Head of caudate nucleus (tissue), 42 donors: ENCODE data around the gene NHS.
A peak's percentile ranks its signal among the peaks of the same experiment; 100 is the strongest.

ENCODE experiments used
- DNase-seq, 42 donors: peaks; one replicate each; pipeline versions ENCODE4 v3.0.0 to v3.0.0-alpha.2; 2020 to 2021; ENCODE audit warnings: mixed read lengths in 7 of 42
- intact Hi-C: fragments of 100-400 bp; cut with DNase I; formaldehyde crosslinking; loops from one replicate; pipeline ENCODE4 v1.15.0; 2022

Gene NHS

DNA sequence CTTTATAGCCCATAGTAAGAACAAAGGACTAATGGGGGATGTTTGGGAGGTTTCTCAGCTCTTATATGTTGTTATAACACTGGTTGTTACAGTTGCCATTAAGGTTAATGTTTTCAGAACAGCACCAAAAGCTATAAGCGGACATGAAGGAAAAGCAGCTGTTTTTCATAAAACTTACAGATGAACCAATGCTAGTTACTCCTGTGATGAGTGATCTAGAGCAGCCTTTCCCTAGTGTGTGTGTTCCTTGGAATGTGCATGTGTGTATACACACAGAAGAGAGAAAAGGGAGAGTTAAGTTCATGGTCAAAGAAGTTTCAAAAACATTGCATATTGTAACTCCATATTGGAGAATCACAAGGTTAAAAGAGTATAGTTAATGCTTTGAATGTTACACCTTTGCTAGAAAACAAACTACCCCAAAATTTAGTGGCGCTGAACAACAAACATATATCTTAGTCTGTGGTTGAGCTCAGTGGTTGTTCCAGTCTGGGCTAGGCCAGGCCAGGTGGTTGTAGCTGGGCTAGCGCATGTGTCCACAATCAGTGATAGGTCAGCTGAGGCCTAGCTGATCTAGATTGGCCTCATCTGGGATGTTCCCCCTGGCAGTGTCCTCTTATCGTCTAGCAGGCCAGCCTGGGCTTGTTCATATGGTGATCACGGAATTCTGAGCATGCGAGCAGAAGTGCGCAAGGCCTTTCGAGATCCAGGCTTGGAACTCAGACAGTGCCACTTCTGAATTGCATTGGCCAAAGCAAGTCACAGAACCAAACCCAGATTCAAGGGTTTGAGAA, 151.0 kb downstream of the NHS start:
- no peak for DNase-seq
- intact Hi-C loops, result no loop called here

DNA sequence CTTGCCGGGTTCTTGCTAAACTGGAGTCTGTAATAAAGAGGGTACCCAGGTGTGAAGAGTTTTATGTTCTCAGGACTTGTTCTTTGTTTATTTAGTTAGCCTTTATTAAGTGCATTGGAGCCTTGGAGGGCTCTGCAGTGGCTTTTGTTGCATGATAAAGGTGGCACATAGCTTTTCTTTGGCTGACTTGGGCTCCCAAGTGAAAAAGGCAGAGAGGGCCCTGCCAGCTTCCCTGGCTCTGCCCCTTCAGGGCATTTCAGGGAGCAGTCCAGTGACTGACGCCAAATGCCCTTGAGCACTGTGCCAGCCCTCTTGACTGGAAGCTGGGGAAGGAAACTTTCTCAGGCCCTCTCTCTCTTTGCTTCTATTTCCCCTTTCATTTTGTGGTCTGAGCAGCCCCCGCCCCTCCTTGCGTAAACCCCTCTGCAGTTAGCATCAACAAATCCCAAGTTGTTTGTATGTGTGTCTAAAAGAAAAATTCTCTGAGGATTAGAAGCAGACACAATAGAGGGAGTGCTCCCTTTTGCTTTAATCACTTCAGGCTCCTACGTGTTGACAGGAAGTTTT, 152.2 kb downstream of the NHS start:
- intact Hi-C loops, result no loop called here
- peak in 19 of 42 donors; percentile 2 to 50 (median 25) for DNase-seq

DNA sequence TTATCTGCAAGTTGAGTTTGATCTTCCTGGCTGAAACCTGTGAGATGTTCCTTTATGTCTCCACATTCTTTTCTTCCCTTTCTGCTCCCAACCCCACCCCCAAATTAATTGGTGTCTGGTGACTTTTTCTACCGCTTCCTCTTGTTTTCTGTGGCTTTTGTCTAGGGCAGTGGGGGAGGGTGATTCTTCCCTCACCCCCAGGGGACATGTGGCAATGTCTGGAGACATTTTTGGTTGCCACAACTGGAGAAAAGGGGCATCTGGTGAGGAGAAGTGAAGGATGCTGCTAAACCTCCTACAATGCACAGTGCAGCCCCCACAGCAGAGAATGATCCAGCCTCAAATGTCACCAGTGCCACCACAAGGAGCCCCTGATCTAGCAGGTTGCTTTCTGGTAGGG, 152.9 kb downstream of the NHS start:
- no peak for DNase-seq
- intact Hi-C loops, result no loop called here

DNA sequence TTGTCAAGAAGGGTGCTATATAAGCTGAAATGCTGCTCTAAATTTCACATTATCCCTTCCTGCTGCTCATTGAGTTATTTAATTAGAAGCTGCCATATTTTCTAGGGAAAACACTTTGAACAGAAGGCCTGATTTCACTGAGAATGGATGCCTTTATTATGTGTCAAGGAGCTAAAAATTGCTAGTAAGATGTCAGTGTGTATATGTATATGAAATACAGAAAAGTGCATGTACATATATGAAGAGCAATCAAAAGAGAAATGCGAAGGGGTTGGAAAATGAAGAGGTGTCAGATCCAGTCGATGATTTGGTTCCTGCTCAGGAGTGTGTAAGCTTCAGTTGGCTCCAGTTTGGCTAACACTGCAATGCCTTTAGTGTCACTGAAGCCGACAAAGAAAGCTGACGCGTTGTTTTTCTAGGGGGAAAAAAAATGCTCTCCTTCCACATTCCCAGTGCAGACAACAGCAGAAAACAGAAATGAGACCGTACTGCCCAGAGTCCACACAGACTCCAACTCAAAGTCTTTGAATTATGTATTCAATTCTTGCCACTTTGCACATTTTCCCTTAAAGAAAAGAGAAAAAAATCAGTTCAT, 154.2 kb downstream of the NHS start:
- intact Hi-C loops, result no loop called here
- peak in 1 of 42 donors; percentile 37 for DNase-seq

DNA sequence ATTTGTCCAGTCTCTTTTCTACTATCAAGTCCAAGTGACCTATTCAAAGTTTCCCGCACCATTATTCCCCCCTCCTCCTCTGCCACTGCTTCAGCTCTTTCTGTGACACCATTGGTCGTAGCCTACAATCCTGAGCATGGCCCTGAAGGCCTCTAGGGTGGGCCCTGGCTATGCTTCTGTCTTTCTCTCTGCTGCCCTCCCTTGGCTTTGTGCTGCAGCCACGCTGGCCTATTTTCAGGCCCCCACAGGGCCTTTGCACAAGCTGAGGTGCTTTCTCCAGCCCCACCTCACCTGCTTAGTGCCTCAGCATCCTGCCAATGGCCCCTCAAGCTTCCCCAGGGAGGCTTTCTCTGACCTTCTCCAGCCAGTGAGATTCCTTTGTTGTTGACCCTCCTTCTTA, 156.5 kb downstream of the NHS start:
- no peak for DNase-seq
- intact Hi-C loops, result no loop called here

DNA sequence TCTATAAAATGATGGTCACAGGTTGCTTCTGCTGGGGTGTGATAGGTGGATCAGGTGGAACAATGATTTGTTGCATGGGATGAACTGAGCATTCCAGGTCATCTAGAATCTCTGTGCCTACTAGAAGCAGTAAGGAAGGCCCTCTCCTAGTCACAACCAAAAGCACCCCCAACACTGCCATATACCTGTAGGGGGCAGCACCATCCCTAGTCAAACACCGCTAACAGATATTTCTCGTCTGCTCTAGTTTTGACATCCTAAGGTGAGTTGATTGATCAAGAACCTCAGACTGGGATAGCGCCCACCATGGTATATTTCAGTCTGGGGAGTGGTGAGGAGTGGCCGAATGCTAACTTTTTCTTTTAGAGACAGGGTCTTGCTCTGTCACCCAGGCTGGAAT, 160.2 kb downstream of the NHS start:
- peak in 5 of 42 donors; percentile 5 to 45 (median 23) for DNase-seq
- intact Hi-C loops, result no loop called here

DNA sequence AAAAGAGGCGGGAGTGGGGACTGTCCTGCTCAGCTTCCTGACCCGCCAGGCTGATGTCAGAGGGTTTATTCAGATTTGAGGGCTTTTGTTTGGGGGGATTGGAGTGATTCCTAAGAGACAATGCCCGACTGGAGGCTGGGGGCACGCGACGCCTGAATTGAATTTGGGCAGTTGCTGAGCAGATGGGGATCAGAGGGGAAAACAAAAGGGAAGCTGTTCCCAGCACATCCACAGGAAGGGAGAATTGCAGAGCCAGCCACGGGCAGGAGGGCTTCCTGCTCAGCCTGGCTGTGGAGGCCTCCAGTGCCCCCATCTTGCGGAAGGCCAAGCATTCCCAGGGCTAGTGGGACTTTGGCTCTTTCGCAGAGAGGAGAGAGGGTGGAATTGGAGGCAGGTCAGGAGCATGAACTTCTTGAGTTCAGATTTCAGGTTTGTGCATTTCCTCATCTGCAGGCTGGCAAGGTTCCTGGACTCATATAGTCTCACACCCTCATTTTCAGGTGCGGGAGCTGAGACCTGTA, 162.8 kb downstream of the NHS start:
- no peak for DNase-seq
- intact Hi-C loops, result no loop called here

DNA sequence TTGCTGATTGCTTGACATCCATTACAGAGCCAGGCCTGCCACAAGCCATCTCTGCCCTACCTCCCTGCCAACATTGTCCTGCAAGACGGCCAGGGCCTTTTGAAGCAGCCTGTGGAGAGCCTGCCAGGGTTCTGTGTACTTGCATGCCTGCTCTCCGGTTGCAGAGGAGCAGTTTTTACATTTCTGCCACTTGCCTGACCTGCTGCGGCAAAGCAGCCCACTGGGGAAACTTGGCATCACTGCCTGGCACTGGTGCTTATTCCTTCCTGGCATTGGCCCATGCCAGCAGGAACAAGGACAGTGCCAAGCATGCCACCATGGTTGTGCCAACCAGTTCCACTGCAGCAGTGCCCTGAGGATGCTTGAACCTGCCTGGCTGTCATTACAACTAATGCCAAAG, 167.1 kb downstream of the NHS start:
- DNase-seq, result peak in 6 of 42 donors; percentile 4 to 35 (median 10)
- intact Hi-C loops, result no loop called here

DNA sequence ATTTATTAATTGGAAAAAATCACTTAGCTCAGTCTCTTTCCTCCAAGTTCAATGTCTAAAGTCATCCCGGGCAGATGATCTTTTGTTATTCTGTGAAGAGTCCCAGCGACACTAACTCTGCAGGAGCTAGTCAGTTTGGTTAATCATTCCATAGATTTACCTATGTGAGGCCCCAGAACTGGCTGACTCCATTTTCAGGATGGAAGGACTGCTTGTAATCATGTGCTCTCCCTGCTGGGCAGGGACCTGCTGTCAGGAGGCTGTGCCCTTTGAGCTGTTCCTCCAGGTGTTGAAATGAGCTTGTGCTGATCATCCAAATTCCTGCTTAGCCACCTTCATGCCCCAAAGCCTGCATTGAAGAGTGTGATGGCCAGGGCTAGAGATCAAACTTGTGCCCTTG, 169.8 kb downstream of the NHS start:
- intact Hi-C loops, result no loop called here

DNA sequence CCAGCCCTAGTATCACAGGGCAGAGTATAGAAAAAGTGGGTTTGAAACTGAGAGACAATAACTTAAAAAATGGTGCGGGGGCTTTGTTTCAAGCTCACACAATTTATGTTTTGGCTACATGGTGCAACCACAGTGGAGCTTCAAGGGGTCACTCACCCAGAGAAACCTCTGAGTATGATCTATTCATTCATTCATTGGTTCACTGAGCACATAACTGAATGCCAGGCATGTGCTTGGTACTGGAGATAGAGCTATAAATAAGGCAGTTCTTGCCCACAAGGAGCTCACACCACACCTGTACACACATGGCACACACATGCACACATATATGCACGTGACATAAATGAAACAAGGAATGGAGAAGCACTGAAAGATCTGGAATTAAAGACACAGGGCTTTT, 171.4 kb downstream of the NHS start:
- intact Hi-C loops, result no loop called here
- no peak for DNase-seq

More for the DNA sequence above, 169.8 kb downstream of the NHS start:
- DNase-seq, result no peak

DNA sequence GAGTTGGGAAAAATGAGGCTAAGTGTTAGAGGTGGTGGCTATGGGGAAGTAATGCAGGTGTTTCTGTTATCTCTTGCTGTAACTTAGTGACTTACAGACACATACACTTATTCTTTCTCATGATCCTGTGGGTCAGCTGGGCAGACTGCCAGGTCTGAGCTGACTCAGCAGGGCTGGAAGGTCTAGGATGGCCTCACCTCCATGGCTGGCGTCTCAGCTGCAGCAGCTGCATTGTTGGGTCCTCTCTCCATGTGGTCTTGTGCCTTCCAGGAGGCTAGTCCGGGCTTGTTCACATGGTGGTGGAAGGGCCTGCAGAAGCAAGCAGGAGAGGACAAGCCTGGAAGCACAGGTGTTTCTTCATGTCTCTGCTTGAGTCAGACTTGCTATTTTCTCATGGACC, 172.7 kb downstream of the NHS start:
- peak in 1 of 42 donors; percentile 26 for DNase-seq
- intact Hi-C loops, result no loop called here

DNA sequence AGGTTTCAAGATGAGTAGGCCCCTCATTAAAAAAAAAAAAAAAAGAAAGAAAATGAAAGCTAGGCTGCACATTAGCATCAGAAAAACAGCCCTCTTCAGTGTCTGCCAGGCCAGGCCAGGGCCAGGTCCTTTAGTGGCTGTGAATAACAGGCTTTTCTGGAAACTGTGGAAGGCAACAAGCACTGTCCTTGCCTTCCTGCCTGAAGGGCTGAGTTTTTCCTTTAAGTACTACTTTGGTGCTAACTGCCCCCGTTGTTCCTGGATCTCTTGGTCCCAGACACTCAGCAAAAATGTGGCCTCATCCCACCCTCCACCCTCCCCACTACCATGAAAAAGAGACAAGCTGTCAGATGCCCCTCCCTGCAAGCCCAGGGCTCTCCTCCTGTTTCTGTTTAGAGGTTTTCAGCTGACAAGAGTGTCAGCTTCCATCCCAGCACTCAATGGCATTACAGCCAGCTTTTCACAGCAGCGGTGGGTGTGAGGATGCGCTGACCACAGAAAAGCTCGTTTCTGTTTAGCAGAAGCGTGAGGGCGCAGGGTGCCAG, 174.2 kb downstream of the NHS start:
- peak in 4 of 42 donors; percentile 5 to 38 (median 13) for DNase-seq
- intact Hi-C loops, result no loop called here

DNA sequence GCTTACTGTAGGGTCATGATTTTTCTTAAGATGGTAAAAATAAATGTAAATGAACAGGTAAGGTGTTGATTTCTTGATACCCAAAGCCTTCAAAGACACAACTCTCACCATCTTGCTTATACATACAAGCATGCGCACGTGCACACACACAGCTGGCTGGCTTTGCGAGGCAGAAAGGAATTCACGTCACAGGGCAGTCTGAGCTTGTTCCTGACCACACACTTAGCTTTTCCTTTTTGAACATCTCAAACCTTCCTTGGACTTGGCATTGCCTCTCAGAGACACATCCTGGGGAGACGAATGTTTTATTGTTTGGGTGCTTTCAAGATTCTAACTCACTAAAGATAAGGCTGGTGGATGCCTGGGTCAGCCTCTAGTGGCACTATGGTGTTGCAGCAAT, 175.0 kb downstream of the NHS start:
- intact Hi-C loops, result no loop called here
- DNase-seq, result no peak

DNA sequence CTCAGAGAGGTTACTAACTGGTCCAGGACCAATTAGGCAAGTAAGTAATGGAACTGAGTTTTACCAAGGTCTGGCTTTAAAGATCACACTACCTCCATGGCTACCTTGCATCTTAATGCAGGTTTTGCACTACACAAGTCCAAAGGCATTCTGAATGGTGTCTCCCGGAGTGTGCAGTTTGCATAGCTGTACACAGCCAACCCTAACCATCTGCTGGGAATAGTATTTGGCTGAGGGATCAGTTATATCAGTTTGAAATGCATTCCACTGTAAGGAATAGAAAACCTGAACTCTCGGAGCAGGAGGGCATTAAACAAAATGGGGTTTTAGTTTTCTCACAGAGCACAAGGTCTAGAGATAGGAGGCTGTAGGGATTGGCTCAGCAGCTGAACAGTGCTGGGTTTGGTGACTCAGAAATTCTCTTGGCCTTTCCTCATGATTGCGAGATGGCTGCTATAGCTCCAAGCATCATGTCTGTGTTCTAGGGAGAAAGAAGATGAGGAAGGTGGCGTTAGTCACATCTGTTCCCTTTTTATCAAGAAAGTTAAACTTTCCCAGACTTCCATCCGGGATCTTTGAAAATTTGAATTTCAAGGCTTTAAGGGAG, 177.1 kb downstream of the NHS start:
- no peak for DNase-seq
- intact Hi-C loops, result no loop called here

DNA sequence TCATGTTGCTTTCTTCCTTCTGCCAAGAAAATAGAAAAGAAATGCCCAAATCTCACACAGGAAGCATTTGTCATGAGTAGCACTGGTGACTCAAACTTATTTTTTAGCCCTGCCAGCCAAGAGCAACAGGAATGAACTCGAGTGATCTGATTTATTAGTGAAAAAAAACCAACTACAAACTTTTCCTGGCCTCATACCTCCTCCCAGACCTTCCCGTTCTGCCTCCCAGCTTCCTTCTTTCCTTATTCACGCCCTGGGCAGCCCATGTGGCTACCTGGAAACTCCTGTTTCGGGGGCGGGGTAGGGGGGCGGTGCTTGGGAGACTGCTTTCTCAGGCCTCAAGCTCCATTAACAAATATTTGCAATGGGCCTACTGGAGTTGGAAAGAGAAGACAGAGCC, 178.5 kb downstream of the NHS start:
- intact Hi-C loops, result no loop called here
- DNase-seq, result no peak

DNA sequence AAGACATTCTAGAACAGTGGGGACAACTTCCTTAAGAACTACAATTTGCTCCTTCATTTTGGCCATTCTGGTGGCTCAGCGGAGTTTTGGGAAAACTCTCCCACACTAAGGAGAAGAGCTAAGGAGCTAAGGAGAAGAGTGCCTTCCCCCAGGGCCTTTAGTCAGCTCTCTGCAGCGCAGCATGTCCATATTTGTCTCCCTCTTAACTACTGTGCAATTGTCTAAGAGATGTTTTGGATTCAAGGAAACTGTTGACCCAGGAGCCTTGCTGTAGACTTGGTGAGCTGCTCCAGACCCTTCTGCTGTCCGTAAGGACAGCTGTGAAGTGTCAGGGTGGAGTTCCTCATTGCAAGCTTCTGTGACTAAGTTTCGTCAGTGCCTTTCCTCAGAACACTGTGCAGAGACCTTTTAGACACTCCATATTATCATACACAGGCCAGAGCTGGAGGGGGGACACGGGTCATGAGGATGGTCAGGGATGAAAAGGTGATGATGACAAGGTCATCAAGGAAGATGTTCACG, 179.0 kb downstream of the NHS start:
- intact Hi-C loops, result no loop called here
- no peak for DNase-seq

DNA sequence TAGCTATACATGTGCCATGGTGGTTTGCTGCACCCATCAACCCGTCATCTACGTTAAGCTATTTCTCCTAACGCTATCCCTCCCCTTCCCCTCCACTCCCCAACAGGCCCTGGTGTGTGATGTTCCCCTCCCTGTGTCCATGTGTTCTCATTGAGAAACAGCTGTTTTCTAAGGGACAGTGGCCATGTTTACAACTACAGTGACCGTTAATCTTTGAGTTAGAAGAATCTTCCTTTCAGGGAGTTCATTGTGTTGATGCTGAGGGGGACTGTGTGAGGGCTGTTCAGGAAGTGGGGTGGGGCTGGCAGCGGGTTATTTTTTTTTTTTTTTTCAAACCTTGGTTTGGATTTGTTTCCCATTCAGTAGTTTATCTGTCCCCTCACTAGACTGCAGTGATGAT, 179.9 kb downstream of the NHS start:
- intact Hi-C loops, result no loop called here
- no peak for DNase-seq

DNA sequence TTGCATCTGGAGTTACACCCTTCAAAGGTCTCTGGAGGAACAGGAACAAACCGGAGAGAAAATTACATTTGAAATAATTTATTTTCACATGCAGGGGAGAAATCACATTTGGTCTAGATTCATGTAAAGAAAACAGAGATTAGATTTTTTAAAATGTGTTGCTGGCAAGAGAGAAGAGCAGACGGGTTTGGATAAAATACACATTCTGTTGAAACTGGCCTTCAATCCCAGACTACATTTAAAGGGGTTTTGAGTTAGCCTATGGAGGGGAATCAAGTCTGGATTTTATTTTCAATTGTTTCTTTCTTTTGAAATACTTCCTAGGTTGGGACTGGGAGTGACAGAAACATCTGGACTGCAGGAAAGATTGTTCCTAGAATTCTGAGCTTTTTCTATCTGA, 180.8 kb downstream of the NHS start:
- intact Hi-C loops, result no loop called here

DNA sequence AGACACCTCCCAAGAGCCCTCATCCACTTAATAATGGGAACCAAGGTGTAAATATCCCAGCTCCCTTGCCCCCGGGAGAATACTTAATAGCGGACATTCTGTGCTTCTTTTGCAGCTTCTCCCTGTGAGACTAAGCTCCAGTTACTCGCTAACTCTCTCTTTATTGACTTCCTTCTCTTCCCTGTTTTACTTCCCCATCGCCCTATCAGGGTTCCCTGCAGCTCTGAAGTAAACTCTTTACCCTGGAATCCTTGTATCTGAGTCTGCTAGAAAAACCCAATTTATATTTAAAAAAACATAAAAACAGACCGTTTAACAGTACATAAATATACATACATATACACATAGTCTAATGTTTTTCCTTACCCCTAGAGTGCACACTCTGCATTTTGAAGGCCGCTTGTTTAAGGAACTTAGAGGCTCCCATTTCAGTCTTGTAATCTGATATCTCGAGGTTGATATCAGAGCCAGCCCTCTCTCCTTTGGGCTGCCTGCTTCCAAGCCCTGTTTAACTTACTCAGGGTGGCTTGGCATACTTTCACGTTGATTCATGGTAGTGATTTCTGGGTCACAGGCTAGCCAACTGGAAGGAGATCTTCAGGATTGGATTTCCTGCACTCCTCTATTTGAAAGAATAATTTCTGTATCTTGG, 184.9 kb downstream of the NHS start:
- intact Hi-C loops, result no loop called here
- DNase-seq, result no peak

More for the DNA sequence above, 180.8 kb downstream of the NHS start:
- DNase-seq, result no peak
